ENCODE data around the gene TRIM46. TPM values are rescaled to one million over a fixed set of nuclear protein-coding genes. Genes with fewer than 3 reads are reported as not detected.
"Not testable (repeated sequence)": the region's sequence is repeated elsewhere in the genome, so short reads cannot be mapped to it uniquely, and the experiment has no call there.

Gene TRIM46
- total RNA-seq, 1 donor from 2014 or later: 4.1 TPM

GRCh38 chr1:155186067-155186793 is 12.6 kb downstream of the TRIM46 start:
- no peak for DNase-seq

GRCh38 chr1:155186794-155187455 is 13.3 kb downstream of the TRIM46 start:
- no peak for DNase-seq

- no peak for DNase-seq
Observed at GRCh38 chr1:155187456-155187891, 13.8 kb downstream of the TRIM46 start.

GRCh38 chr1:155188268-155188667 is 14.6 kb downstream of the TRIM46 start:
- no peak for DNase-seq

GRCh38 chr1:155189926-155190325 is 16.3 kb downstream of the TRIM46 start:
- DNase-seq: not testable (repeated sequence)

- DNase-seq: no peak
Observed at GRCh38 chr1:155191904-155192303, 18.3 kb downstream of the TRIM46 start.

GRCh38 chr1:155192346-155193274 is 19.0 kb downstream of the TRIM46 start:
- DNase-seq: no peak

- peak; percentile 94 for DNase-seq
Observed at GRCh38 chr1:155193275-155193990, 19.8 kb downstream of the TRIM46 start.

GRCh38 chr1:155193991-155194240 is 20.3 kb downstream of the TRIM46 start:
- DNase-seq: not testable (repeated sequence)

GRCh38 chr1:155195201-155196102 is 21.8 kb downstream of the TRIM46 start:
- DNase-seq: no peak

- DNase-seq: no peak
Observed at GRCh38 chr1:155196103-155196892, 22.6 kb downstream of the TRIM46 start.

GRCh38 chr1:155196893-155197638 is 23.4 kb downstream of the TRIM46 start:
- no peak for DNase-seq

GRCh38 chr1:155197901-155198546 is 24.4 kb downstream of the TRIM46 start:
- no peak for DNase-seq

- DNase-seq: no peak
Observed at GRCh38 chr1:155198547-155198906, 24.9 kb downstream of the TRIM46 start.

- no peak for DNase-seq
Observed at GRCh38 chr1:155199792-155200191, 26.1 kb downstream of the TRIM46 start.

- no peak for DNase-seq
Observed at GRCh38 chr1:155200920-155201319, 27.3 kb downstream of the TRIM46 start.

GRCh38 chr1:155202198-155202597 is 28.5 kb downstream of the TRIM46 start:
- DNase-seq: no peak

GRCh38 chr1:155202731-155203515 is 29.3 kb downstream of the TRIM46 start:
- no peak for DNase-seq

- no peak for DNase-seq
Observed at GRCh38 chr1:155205035-155205434, 31.4 kb downstream of the TRIM46 start.
